HFF-Myc (cell line): Measurements from ENCODE around the gene ARL4C.

Source experiments
- DNase-seq: peaks from one replicate; pipeline ENCODE4 v3.0.0-alpha.2; 2011; ENCODE audit warnings: low read depth; ENCODE audit errors: extremely low read depth
- H3K4me3 ChIP-seq: replicated peaks from 2 replicates; pipeline ENCODE4 v1.5.1; 2011; ENCODE audit warnings: low read depth, mild to moderate bottlenecking, control low read depth, low read length
- CTCF ChIP-seq: IDR thresholded peaks from 2 replicates; pipeline ENCODE4 v1.5.1; 2012; ENCODE audit warnings: mild to moderate bottlenecking, low read depth, low read length, control low read depth; ENCODE audit errors: missing control alignments

Gene ARL4C

GRCh38 chr2:234496835-234497593, at the start of gene ARL4C:
Gene ARL4C (minus strand): TSS chr2:234497081. CDS start chr2:234496586, 495 bp downstream.
- no peak for DNase-seq
- peak within 1 kb of the TSS; percentile 46 for H3K4me3 ChIP-seq
- TF ChIP-seq CTCF: no peak

- TF ChIP-seq CTCF: peak; percentile 90
- DNase-seq: peak; percentile 19
- H3K4me3 ChIP-seq: no peak overlapping the region
Measured at GRCh38 chr2:234544659-234545611, 48.1 kb upstream of the ARL4C start.

GRCh38 chr2:234542742-234543141, 45.9 kb upstream of the ARL4C start:
- no peak for DNase-seq
- H3K4me3 ChIP-seq: no peak overlapping the region
- TF ChIP-seq CTCF: no peak

- DNase-seq: no peak
- no peak overlapping the region for H3K4me3 ChIP-seq
- no peak for TF ChIP-seq CTCF
Measured at GRCh38 chr2:234537929-234538328, 41.0 kb upstream of the ARL4C start.

GRCh38 chr2:234536178-234536965, 39.5 kb upstream of the ARL4C start:
- no peak overlapping the region for H3K4me3 ChIP-seq
- no peak for TF ChIP-seq CTCF
- DNase-seq: no peak

GRCh38 chr2:234535464-234535863, 38.6 kb upstream of the ARL4C start:
- no peak for TF ChIP-seq CTCF
- H3K4me3 ChIP-seq: no peak overlapping the region
- DNase-seq: no peak
